Progenitor cell of endocrine pancreas (in vitro differentiated cells): Measurements from ENCODE around the gene NCAPD3. TPM values are rescaled to one million over a fixed set of nuclear protein-coding genes. Genes with fewer than 3 reads are reported as not detected.

Source experiments
- DNase-seq: peaks from one replicate; pipeline ENCODE4 v3.0.0; 2021; ENCODE audit warnings: low spot score; ENCODE audit not compliant: unreplicated experiment
- H3K27ac Mint-ChIP-seq: 2 replicates; pipeline ENCODE4 v1.8.0; 2021; ENCODE audit warnings: mild to moderate bottlenecking, moderate library complexity, mixed read lengths
- H3K27me3 Mint-ChIP-seq: 2 replicates; pipeline ENCODE4 v1.8.0; 2021; ENCODE audit warnings: mixed read lengths
- H3K36me3 Mint-ChIP-seq: 2 replicates; pipeline ENCODE4 v1.8.0; 2022; ENCODE audit warnings: mixed read lengths; ENCODE audit not compliant: insufficient read depth
- H3K4me1 Mint-ChIP-seq: 2 replicates; pipeline ENCODE4 v1.8.0; 2021; ENCODE audit warnings: low read depth, mixed read lengths
- H3K4me3 Mint-ChIP-seq: 2 replicates; pipeline ENCODE4 v1.8.0; 2021; ENCODE audit warnings: low read depth, mild to moderate bottlenecking, moderate library complexity, mixed read lengths
- H3K9me3 Mint-ChIP-seq: 2 replicates; pipeline ENCODE4 v1.8.0; 2021; ENCODE audit warnings: low read depth, mixed read lengths
- total RNA-seq: library from RNA; stranded (reverse); gene quantifications from 2 replicates; pipeline ENCODE4 v1.2.1, GENCODE V29; 2021
- TF ChIP-seq, protein P1 (sequence below): fragments of 200-600 bp; sonication (generic); IDR thresholded peaks from one replicate; pipeline ENCODE4 v1.5.0; 2021; ENCODE audit warnings: antibody characterized with exemption, mild to moderate bottlenecking; ENCODE audit not compliant: unreplicated experiment

The NCAPD3 gene
- total RNA-seq, 1 donor from 2014 or later, result 30.0 TPM

GRCh38 chr11:134153147-134153905 lies 70.4 kb downstream of the NCAPD3 start:
- TF ChIP-seq, protein P1, sequence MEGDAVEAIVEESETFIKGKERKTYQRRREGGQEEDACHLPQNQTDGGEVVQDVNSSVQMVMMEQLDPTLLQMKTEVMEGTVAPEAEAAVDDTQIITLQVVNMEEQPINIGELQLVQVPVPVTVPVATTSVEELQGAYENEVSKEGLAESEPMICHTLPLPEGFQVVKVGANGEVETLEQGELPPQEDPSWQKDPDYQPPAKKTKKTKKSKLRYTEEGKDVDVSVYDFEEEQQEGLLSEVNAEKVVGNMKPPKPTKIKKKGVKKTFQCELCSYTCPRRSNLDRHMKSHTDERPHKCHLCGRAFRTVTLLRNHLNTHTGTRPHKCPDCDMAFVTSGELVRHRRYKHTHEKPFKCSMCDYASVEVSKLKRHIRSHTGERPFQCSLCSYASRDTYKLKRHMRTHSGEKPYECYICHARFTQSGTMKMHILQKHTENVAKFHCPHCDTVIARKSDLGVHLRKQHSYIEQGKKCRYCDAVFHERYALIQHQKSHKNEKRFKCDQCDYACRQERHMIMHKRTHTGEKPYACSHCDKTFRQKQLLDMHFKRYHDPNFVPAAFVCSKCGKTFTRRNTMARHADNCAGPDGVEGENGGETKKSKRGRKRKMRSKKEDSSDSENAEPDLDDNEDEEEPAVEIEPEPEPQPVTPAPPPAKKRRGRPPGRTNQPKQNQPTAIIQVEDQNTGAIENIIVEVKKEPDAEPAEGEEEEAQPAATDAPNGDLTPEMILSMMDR, result no peak
- H3K27me3 Mint-ChIP-seq, result no peaks in the 10 kb centered on the region
- no peaks in the 10 kb centered on the region for H3K4me1 Mint-ChIP-seq
- no peak for DNase-seq
- peaks cover 14% of the 10 kb centered on the region for H3K36me3 Mint-ChIP-seq
- no peak overlapping the region for H3K4me3 Mint-ChIP-seq
- no peaks in the 10 kb centered on the region for H3K9me3 Mint-ChIP-seq
- H3K27ac Mint-ChIP-seq, result no peak overlapping the region

GRCh38 chr11:134152696-134153095 lies 71.1 kb downstream of the NCAPD3 start:
- no peaks in the 10 kb centered on the region for H3K27me3 Mint-ChIP-seq
- DNase-seq, result no peak
- H3K27ac Mint-ChIP-seq, result no peak overlapping the region
- no peaks in the 10 kb centered on the region for H3K9me3 Mint-ChIP-seq
- H3K4me3 Mint-ChIP-seq, result no peak overlapping the region
- TF ChIP-seq, protein P1, result no peak
- no peaks in the 10 kb centered on the region for H3K4me1 Mint-ChIP-seq
- peaks cover 17% of the 10 kb centered on the region for H3K36me3 Mint-ChIP-seq

GRCh38 chr11:134151083-134151747 lies 72.6 kb downstream of the NCAPD3 start:
- Mint-ChIP-seq H3K27me3 (no peaks in the 10 kb centered on the region), H3K4me1 (no peaks in the 10 kb centered on the region), H3K27ac (no peak overlapping the region), H3K36me3 (peaks cover 17% of the 10 kb centered on the region), H3K9me3 (no peaks in the 10 kb centered on the region), H3K4me3 (no peak overlapping the region)
- TF ChIP-seq, protein P1, result no peak
- DNase-seq, result no peak

DNA sequence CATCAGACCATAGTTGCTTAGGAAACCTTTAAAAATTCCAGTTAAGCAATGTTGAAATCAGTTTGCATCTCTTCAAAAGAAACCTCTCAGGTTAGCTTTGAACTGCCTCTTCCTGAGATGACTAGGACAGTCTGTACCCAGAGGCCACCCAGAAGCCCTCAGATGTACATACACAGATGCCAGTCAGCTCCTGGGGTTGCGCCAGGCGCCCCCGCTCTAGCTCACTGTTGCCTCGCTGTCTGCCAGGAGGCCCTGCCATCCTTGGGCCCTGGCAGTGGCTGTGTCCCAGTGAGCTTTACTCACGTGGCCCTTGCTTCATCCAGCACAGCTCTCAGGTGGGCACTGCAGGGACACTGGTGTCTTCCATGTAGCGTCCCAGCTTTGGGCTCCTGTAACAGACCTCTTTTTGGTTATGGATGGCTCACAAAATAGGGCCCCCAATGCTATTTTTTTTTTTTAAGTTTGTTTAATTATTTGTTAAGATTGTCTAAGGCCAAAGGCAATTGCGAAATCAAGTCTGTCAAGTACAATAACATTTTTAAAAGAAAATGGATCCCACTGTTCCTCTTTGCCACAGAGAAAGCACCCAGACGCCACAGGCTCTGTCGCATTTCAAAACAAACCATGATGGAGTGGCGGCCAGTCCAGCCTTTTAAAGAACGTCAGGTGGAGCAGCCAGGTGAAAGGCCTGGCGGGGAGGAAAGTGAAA lies 73.4 kb downstream of the NCAPD3 start:
- Mint-ChIP-seq H3K9me3 (no peaks in the 10 kb centered on the region), H3K4me1 (no peaks in the 10 kb centered on the region), H3K27ac (no peak overlapping the region), H3K27me3 (no peaks in the 10 kb centered on the region), H3K4me3 (no peak overlapping the region), H3K36me3 (peaks cover 16% of the 10 kb centered on the region)
- TF ChIP-seq, protein P1, result no peak
- DNase-seq, result no peak

DNA sequence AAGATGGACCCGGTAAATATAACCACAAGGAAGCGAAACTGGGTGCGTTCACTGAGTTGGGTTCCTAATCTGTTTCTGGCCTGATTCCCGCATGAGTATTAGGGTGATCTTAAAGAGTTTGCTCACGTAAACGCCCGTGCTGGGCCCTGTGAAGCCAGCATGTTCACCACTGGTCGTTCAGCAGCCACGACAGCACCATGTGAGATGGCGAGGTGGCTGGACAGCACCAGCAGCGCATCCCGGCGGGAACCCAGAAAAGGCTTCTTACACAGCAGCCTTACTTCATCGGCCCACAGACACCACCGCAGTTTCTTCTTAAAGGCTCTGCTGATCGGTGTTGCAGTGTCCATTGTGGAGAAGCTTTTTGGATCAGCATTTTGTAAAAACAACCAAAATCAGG lies 74.4 kb downstream of the NCAPD3 start:
- Mint-ChIP-seq H3K4me3 (no peak overlapping the region), H3K9me3 (peaks cover 3% of the 10 kb centered on the region), H3K36me3 (peaks cover 24% of the 10 kb centered on the region), H3K27me3 (no peaks in the 10 kb centered on the region), H3K27ac (no peak overlapping the region), H3K4me1 (no peaks in the 10 kb centered on the region)
- no peak for DNase-seq
- TF ChIP-seq, protein P1, result no peak
